ENCODE data around the gene PIEZO2. TPM values are rescaled to one million over a fixed set of nuclear protein-coding genes. Genes with fewer than 3 reads are reported as not detected.

Gene PIEZO2
- total RNA-seq, 6 experiments from 2014 or later: not detected

DNA sequence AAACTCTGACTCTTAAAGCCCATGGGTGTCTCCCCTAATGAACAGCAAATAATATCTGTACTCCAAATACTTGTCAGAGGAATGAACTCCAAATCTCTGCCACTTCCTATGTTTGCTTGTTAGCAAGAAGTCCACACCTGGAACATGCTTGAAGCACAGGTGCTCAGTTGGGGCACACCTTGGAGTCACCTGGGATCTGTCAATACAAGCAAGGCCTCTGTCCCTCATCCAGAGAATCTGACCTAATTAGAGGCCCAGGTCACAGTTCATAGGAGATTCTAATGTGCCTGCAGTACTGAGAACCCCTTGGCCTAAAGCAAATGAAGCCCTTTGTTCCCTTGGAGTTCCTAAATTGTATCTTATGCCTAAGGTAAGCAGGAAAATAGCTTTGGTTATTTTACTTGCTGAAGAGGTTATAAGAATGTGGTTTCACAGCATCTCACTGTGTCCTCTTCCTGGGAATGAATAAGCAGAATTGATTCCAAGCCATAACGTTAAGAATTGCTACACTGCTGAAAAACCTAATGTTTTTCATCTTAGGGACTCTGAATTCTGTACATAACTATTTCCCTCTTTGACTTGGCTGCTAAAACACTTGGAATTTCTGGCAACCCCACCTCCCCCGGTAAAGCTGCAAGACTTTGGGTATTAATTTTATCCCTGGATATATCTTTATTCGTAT, 113.4 kb downstream of the PIEZO2 start:
- no peaks in the 10 kb centered on the region for H3K36me3 Mint-ChIP-seq (ENCODE audit: low read depth)
- H3K9me3 Mint-ChIP-seq: no peaks in the 10 kb centered on the region
- H3K4me3 Mint-ChIP-seq: no peak overlapping the region
- no peak for DNase-seq
- H3K4me1 Mint-ChIP-seq (ENCODE audit: low read depth): peaks cover 7% of the 10 kb centered on the region
- H3K27me3 Mint-ChIP-seq (ENCODE audit: insufficient read depth): peaks cover 9% of the 10 kb centered on the region
- no peak overlapping the region for H3K27ac Mint-ChIP-seq
- no peak for TF ChIP-seq CTCF (IDR thresholded peaks at IDR 0.05)

- Mint-ChIP-seq H3K4me3 (no peak overlapping the region), H3K27ac (no peak overlapping the region), H3K9me3 (no peaks in the 10 kb centered on the region), H3K4me1 (ENCODE audit: low read depth) (peaks cover 5% of the 10 kb centered on the region; the same call in 1 of the 2 replicates), H3K36me3 (ENCODE audit: low read depth) (no peaks in the 10 kb centered on the region), H3K27me3 (ENCODE audit: insufficient read depth) (peaks cover 8% of the 10 kb centered on the region)
- DNase-seq: no peak
- no peak for TF ChIP-seq CTCF (IDR thresholded peaks at IDR 0.05)
These were observed 114.0 kb downstream of the PIEZO2 start for GRCh38 chr18:11035376-11035775.

DNA sequence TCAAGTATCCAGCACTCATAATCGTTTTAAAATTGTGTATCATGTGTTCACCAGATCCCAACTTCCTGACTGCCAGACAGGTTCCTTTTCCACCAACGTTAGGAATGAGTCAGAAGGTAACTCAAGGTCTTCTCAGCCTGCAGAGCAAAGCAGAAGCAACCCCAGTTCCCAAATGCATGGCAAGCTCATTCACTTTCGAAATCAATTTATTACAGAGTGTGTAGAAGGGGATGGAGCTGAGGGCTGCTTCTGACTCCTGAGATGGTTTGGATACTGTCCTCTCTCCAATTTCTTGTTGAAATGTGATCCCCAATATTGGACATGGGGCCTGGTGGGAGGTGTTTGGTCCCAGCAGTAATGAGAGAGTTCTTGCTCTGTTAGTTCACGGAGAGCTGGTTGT, 114.5 kb downstream of the PIEZO2 start:
- Mint-ChIP-seq H3K27ac (no peak overlapping the region), H3K4me3 (no peak overlapping the region), H3K27me3 (ENCODE audit: insufficient read depth) (peaks cover 8% of the 10 kb centered on the region), H3K36me3 (ENCODE audit: low read depth) (no peaks in the 10 kb centered on the region), H3K4me1 (ENCODE audit: low read depth) (peaks cover 5% of the 10 kb centered on the region; the same call in 1 of the 2 replicates), H3K9me3 (no peaks in the 10 kb centered on the region)
- no peak for DNase-seq
- no peak for TF ChIP-seq CTCF (IDR thresholded peaks at IDR 0.05)

- Mint-ChIP-seq H3K4me3 (no peak overlapping the region), H3K27ac (no peak overlapping the region), H3K36me3 (ENCODE audit: low read depth) (no peaks in the 10 kb centered on the region), H3K9me3 (no peaks in the 10 kb centered on the region), H3K4me1 (ENCODE audit: low read depth) (peaks cover 5% of the 10 kb centered on the region; the same call in 1 of the 2 replicates), H3K27me3 (ENCODE audit: insufficient read depth) (peaks cover 7% of the 10 kb centered on the region)
- DNase-seq: no peak
- no peak for TF ChIP-seq CTCF (IDR thresholded peaks at IDR 0.05)
These were observed 115.9 kb downstream of the PIEZO2 start for GRCh38 chr18:11033503-11033902.

GRCh38 chr18:11031966-11032365, 117.4 kb downstream of the PIEZO2 start:
- no peak for TF ChIP-seq CTCF (IDR thresholded peaks at IDR 0.05)
- DNase-seq: no peak
- Mint-ChIP-seq H3K4me1 (ENCODE audit: low read depth) (peaks cover 5% of the 10 kb centered on the region; the same call in 1 of the 2 replicates), H3K27ac (no peak overlapping the region), H3K9me3 (no peaks in the 10 kb centered on the region), H3K27me3 (ENCODE audit: insufficient read depth) (peaks cover 10% of the 10 kb centered on the region), H3K4me3 (no peak overlapping the region), H3K36me3 (ENCODE audit: low read depth) (no peaks in the 10 kb centered on the region)

Data from HFFc6 (cell line).